ENCODE results near the gene ZBTB16. TPM values are rescaled to one million over a fixed set of nuclear protein-coding genes. Genes with fewer than 3 reads are reported as not detected.

Gene ZBTB16
- total RNA-seq, 1 donor: 23.3 TPM

- H3K27me3 ChIP-seq (ENCODE audit: insufficient read depth, low read length): no peaks in the 10 kb centered on the region
- H3K9me3 ChIP-seq (ENCODE audit: low read depth, low read length): no peaks in the 10 kb centered on the region
- H3K4me1 ChIP-seq (ENCODE audit: insufficient read depth, low read length): peaks cover 3% of the 10 kb centered on the region
- no peak overlapping the region for H3K4me3 ChIP-seq (ENCODE audit: low read length)
Measured at GRCh38 chr11:114196997-114197703, 137.6 kb downstream of the ZBTB16 start.

DNA sequence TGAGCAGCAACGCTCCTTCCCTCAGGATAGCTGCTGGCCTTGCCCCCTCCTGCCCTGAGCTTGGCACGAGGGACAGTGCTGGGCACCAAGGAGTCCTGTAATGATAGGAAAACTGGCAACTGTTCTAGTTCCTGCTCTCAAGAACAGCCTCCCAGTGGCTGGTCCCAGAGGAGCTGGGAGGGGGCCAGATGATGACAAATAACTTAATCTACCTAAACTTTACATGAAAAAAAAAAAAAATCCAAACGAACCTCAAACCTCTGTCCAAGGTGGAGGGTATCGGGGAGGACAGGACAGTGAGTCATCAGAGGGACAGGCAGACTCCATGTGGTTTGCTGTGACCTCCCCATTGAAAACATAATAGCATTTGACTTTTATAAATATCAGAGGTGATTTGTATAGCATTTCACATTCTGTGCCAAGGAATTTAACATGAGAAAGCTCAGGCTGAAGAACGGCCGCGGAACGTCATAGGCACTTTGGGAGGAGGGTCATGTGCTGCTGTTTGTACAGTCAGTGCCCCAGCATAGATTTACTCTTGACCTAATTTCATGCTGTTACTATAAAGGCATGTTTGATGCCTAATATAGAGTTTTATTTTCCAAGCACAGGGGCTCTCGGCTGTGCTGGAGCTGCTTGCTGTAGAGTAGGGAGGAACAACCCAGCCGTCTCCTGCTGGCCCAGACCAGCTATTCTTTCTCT, 138.4 kb downstream of the ZBTB16 start:
- no peaks in the 10 kb centered on the region for H3K27me3 ChIP-seq (ENCODE audit: insufficient read depth, low read length)
- H3K4me3 ChIP-seq (ENCODE audit: low read length): no peak overlapping the region
- H3K4me1 ChIP-seq (ENCODE audit: insufficient read depth, low read length): peaks cover 1% of the 10 kb centered on the region
- no peaks in the 10 kb centered on the region for H3K9me3 ChIP-seq (ENCODE audit: low read depth, low read length)

GRCh38 chr11:114199051-114199450, 139.5 kb downstream of the ZBTB16 start:
- H3K27me3 ChIP-seq (ENCODE audit: insufficient read depth, low read length): no peaks in the 10 kb centered on the region
- H3K4me1 ChIP-seq (ENCODE audit: insufficient read depth, low read length): no peaks in the 10 kb centered on the region
- no peak overlapping the region for H3K4me3 ChIP-seq (ENCODE audit: low read length)
- no peaks in the 10 kb centered on the region for H3K9me3 ChIP-seq (ENCODE audit: low read depth, low read length)

GRCh38 chr11:114200351-114201133, 141.0 kb downstream of the ZBTB16 start:
- H3K27me3 ChIP-seq (ENCODE audit: insufficient read depth, low read length): no peaks in the 10 kb centered on the region
- H3K4me3 ChIP-seq (ENCODE audit: low read length): no peak overlapping the region
- H3K9me3 ChIP-seq (ENCODE audit: low read depth, low read length): no peaks in the 10 kb centered on the region
- no peaks in the 10 kb centered on the region for H3K4me1 ChIP-seq (ENCODE audit: insufficient read depth, low read length)

DNA sequence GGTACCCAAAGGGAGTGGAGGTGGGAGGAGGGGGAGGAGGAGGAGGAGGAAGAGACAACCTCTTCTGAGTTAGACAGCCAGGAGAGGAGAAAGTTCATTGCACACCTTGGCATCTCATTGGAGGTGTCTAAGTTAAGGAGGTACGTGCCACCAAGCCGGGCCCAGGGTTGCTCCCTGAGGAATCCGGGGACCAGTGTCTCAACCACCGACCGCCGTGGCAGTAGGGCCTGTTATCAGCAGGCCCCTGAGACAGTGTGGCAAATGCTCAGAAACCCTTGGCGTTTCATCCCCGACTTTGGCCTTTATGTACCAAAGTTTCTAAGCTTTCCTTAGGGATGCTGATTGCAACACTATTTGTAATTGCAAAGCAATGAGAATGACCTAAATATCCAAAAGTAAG, 141.7 kb downstream of the ZBTB16 start:
- Histone ChIP-seq H3K4me3 (ENCODE audit: low read length) (no peak overlapping the region), H3K27me3 (ENCODE audit: insufficient read depth, low read length) (no peaks in the 10 kb centered on the region), H3K9me3 (ENCODE audit: low read depth, low read length) (no peaks in the 10 kb centered on the region)

GRCh38 chr11:114202011-114202609, 142.6 kb downstream of the ZBTB16 start:
- H3K4me1 ChIP-seq (ENCODE audit: insufficient read depth, low read length): no peaks in the 10 kb centered on the region
- H3K27me3 ChIP-seq (ENCODE audit: insufficient read depth, low read length): no peaks in the 10 kb centered on the region
- H3K4me3 ChIP-seq (ENCODE audit: low read length): no peak overlapping the region
- no peaks in the 10 kb centered on the region for H3K9me3 ChIP-seq (ENCODE audit: low read depth, low read length)

More for the DNA sequence above, 141.7 kb downstream of the ZBTB16 start:
- H3K4me1 ChIP-seq (ENCODE audit: insufficient read depth, low read length): no peaks in the 10 kb centered on the region

- H3K27me3 ChIP-seq (ENCODE audit: insufficient read depth, low read length): no peaks in the 10 kb centered on the region
- H3K9me3 ChIP-seq (ENCODE audit: low read depth, low read length): no peaks in the 10 kb centered on the region
- H3K4me3 ChIP-seq (ENCODE audit: low read length): no peak overlapping the region
- peaks cover 13% of the 10 kb centered on the region for H3K4me1 ChIP-seq (ENCODE audit: insufficient read depth, low read length)
Measured at GRCh38 chr11:114207096-114207495, 147.6 kb downstream of the ZBTB16 start.

DNA sequence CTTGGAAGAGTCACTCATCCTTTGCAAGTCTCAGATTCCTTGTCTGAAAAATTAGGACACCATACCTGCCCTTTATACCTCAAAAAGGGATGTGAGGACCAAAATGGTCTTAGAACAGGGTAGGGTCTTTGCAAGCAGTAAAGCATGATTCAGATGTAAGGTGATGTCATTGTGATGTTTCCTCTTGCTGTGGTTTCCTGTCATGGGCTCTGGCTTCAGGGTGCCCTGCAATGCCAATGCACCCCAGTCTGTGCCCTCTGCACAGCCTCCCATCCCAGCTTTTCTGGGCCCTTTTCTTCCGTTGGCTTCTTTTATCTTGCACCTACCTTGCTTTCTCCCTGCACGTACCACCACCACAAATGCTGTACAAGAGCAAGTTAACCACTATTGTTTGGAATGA, 148.9 kb downstream of the ZBTB16 start:
- Histone ChIP-seq H3K4me1 (ENCODE audit: insufficient read depth, low read length) (peaks cover 13% of the 10 kb centered on the region), H3K4me3 (ENCODE audit: low read length) (no peak overlapping the region), H3K9me3 (ENCODE audit: low read depth, low read length) (no peaks in the 10 kb centered on the region), H3K27me3 (ENCODE audit: insufficient read depth, low read length) (no peaks in the 10 kb centered on the region)

DNA sequence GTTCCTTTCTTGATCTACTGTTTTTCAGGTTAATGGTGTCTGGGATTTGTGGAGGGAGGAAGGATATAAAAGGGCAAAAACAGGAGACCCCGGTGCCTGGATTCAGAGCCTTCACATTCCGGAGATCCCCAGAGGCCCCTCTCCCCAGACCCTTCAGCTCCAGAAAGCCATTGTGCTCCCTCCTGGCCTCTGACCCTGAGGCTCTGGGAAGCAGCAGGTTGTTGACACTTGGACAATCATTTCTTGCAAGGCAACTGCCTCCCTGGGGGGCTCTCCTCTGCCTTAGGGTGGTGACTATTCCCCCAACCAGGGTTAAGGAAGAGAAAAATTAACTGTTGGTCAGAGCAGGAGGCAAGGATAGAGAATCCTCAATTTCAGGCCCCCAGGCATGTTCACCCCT, 149.8 kb downstream of the ZBTB16 start:
- Histone ChIP-seq H3K27me3 (ENCODE audit: insufficient read depth, low read length) (no peaks in the 10 kb centered on the region), H3K9me3 (ENCODE audit: low read depth, low read length) (no peaks in the 10 kb centered on the region), H3K4me1 (ENCODE audit: insufficient read depth, low read length) (peaks cover 13% of the 10 kb centered on the region), H3K4me3 (ENCODE audit: low read length) (no peak overlapping the region)

DNA sequence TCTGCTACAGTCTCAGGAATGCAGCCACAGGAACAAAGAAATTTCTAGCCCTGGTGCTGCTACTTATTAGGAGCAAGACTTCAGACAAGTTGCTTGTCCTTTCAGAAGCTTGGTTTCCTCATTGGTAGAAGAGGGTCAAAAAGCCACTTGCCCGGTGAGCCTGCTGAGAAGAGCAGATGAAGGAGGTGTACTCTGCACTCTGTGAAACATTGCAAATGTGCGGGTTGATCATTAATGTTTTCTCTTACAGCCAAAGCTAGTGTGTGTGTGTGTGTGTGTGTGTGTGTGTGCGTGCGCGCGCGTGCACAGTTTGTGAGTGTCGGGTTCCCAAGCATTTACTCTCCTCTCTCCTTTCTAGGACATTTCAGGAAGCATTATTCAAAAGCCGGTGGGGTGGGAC, 150.4 kb downstream of the ZBTB16 start:
- H3K4me3 ChIP-seq (ENCODE audit: low read length): no peak overlapping the region
- peaks cover 13% of the 10 kb centered on the region for H3K4me1 ChIP-seq (ENCODE audit: insufficient read depth, low read length)
- H3K27me3 ChIP-seq (ENCODE audit: insufficient read depth, low read length): no peaks in the 10 kb centered on the region
- no peaks in the 10 kb centered on the region for H3K9me3 ChIP-seq (ENCODE audit: low read depth, low read length)

GRCh38 chr11:114211444-114212121, 152.1 kb downstream of the ZBTB16 start:
- H3K9me3 ChIP-seq (ENCODE audit: low read depth, low read length): no peaks in the 10 kb centered on the region
- H3K27me3 ChIP-seq (ENCODE audit: insufficient read depth, low read length): no peaks in the 10 kb centered on the region
- H3K4me1 ChIP-seq (ENCODE audit: insufficient read depth, low read length): peaks cover 22% of the 10 kb centered on the region
- no peak overlapping the region for H3K4me3 ChIP-seq (ENCODE audit: low read length)

- Histone ChIP-seq H3K9me3 (ENCODE audit: low read depth, low read length) (no peaks in the 10 kb centered on the region), H3K27me3 (ENCODE audit: insufficient read depth, low read length) (no peaks in the 10 kb centered on the region), H3K4me3 (ENCODE audit: low read length) (no peak overlapping the region), H3K4me1 (ENCODE audit: insufficient read depth, low read length) (peaks cover 24% of the 10 kb centered on the region)
Measured at GRCh38 chr11:114213622-114214021, 154.1 kb downstream of the ZBTB16 start.

DNA sequence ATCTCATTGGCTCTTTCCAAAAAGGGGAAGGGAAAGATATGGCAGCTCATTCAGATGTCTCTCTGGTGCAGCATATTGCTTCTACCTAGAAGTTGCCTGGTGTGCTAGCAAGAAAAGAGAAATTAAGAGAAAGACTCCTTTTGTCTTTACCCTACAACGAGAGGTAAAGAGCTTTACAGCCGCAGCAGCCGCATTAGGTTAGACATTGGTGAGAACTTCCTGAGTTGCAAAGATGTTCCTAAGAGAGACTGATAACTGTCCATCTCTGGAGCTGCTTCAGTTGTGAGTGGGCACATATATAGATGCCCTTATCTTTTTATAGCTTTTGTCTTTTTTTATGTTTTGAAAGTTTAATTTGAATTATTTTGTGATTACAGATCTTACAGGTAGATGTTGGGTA, 155.9 kb downstream of the ZBTB16 start:
- no peaks in the 10 kb centered on the region for H3K9me3 ChIP-seq (ENCODE audit: low read depth, low read length)
- H3K4me1 ChIP-seq (ENCODE audit: insufficient read depth, low read length): peaks cover 20% of the 10 kb centered on the region
- no peak overlapping the region for H3K4me3 ChIP-seq (ENCODE audit: low read length)
- H3K27me3 ChIP-seq (ENCODE audit: insufficient read depth, low read length): no peaks in the 10 kb centered on the region

- Histone ChIP-seq H3K4me1 (ENCODE audit: insufficient read depth, low read length) (peaks cover 20% of the 10 kb centered on the region), H3K27me3 (ENCODE audit: insufficient read depth, low read length) (no peaks in the 10 kb centered on the region), H3K9me3 (ENCODE audit: low read depth, low read length) (no peaks in the 10 kb centered on the region), H3K4me3 (ENCODE audit: low read length) (no peak overlapping the region)
Measured at GRCh38 chr11:114215871-114216795, 156.6 kb downstream of the ZBTB16 start.
